GM12801 (cell line): Measurements from ENCODE around the gene ZNF423.

Source experiments
- CTCF ChIP-seq: IDR thresholded peaks from one replicate; pipeline ENCODE4 v1.5.1; 2011; ENCODE audit warnings: control low read depth; ENCODE audit not compliant: insufficient read length; ENCODE audit errors: extremely low read depth

ZNF423 gene

GRCh38 chr16:49529411-49530045 is 326.4 kb downstream of the ZNF423 start:
- TF ChIP-seq CTCF: no peak

- no peak for TF ChIP-seq CTCF
Observed at GRCh38 chr16:49528866-49529288, 327.0 kb downstream of the ZNF423 start.

GRCh38 chr16:49528060-49528865 is 327.6 kb downstream of the ZNF423 start:
- no peak for TF ChIP-seq CTCF

- no peak for TF ChIP-seq CTCF
Observed at GRCh38 chr16:49527611-49528010, 328.3 kb downstream of the ZNF423 start.

- TF ChIP-seq CTCF: no peak
Observed at GRCh38 chr16:49526860-49527365, 329.0 kb downstream of the ZNF423 start.

- TF ChIP-seq CTCF: no peak
Observed at GRCh38 chr16:49524947-49525315, 331.0 kb downstream of the ZNF423 start.

GRCh38 chr16:49524216-49524946 is 331.5 kb downstream of the ZNF423 start:
- TF ChIP-seq CTCF: no peak
